Glutamatergic neuron (in vitro differentiated cells): ENCODE results near the gene CDK8. TPM values are rescaled to one million over a fixed set of nuclear protein-coding genes. Genes with fewer than 3 reads are reported as not detected.

ENCODE experiments used
- DNase-seq: peaks from one replicate; pipeline ENCODE4 v3.0.0; 2022
- H3K27ac Mint-ChIP-seq: one replicate; pipeline ENCODE4 v1.8.0; 2020; ENCODE audit warnings: mild to moderate bottlenecking, mixed read lengths, inconsistent platforms; ENCODE audit not compliant: unreplicated experiment
- H3K27me3 Mint-ChIP-seq: one replicate; pipeline ENCODE4 v1.8.0; 2020; ENCODE audit warnings: mild to moderate bottlenecking, moderate library complexity, mixed read lengths, inconsistent platforms; ENCODE audit not compliant: unreplicated experiment
- H3K36me3 Mint-ChIP-seq: one replicate; pipeline ENCODE4 v1.8.0; 2020; ENCODE audit warnings: mild to moderate bottlenecking, mixed read lengths, inconsistent platforms; ENCODE audit not compliant: unreplicated experiment
- H3K4me1 Mint-ChIP-seq: one replicate; pipeline ENCODE4 v1.8.0; 2020; ENCODE audit warnings: mild to moderate bottlenecking, low read depth, mixed read lengths, inconsistent platforms; ENCODE audit not compliant: unreplicated experiment
- H3K4me3 Mint-ChIP-seq: one replicate; pipeline ENCODE4 v1.8.0; 2020; ENCODE audit warnings: mild to moderate bottlenecking, mixed read lengths, inconsistent platforms; ENCODE audit not compliant: unreplicated experiment
- H3K9me3 Mint-ChIP-seq: one replicate; pipeline ENCODE4 v1.8.0; 2020; ENCODE audit warnings: mild to moderate bottlenecking, moderate library complexity, mixed read lengths, inconsistent platforms; ENCODE audit not compliant: unreplicated experiment
- total RNA-seq: library from RNA; stranded (reverse); fragmentation: NEBNext Ultra II Directional; extraction: Animal tissue kit (Norgen Biotek cat#: 25700); gene quantifications from one replicate; pipeline ENCODE4 v1.2.1, GENCODE V29; 2021; ENCODE audit not compliant: unreplicated experiment
- TF ChIP-seq, protein P1 (sequence below): fragments of 200-600 bp; sonication (generic); IDR thresholded peaks from one replicate; pipeline ENCODE4 v1.5.0; 2021; ENCODE audit not compliant: partially characterized antibody, unreplicated experiment

Gene CDK8
- total RNA-seq, 1 donor from 2014 or later = 27.9 TPM

DNA sequence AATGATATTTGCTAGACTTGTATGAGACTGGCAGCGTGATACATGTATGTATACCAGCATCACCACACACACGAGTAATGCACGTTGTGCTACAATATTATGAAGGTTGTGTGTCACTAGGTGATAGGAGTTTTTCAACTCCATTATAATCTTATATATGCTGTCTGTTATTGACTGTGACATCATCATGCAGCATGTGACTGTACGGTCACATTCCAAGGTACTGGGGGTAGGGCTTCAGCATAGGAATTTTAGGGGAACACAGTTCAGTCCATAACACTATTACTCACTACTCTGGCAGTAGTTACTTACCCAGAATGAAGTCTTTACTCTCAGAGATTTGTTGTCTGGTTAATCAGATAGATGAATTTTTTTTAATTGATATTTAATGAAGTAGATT lies 91.1 kb downstream of the CDK8 start:
- no peaks in the 10 kb centered on the region for H3K9me3 Mint-ChIP-seq
- no peak for DNase-seq
- no peaks in the 10 kb centered on the region for H3K4me1 Mint-ChIP-seq
- H3K27ac Mint-ChIP-seq = no peak overlapping the region
- H3K4me3 Mint-ChIP-seq = no peak overlapping the region
- no peaks in the 10 kb centered on the region for H3K36me3 Mint-ChIP-seq
- TF ChIP-seq, protein P1, sequence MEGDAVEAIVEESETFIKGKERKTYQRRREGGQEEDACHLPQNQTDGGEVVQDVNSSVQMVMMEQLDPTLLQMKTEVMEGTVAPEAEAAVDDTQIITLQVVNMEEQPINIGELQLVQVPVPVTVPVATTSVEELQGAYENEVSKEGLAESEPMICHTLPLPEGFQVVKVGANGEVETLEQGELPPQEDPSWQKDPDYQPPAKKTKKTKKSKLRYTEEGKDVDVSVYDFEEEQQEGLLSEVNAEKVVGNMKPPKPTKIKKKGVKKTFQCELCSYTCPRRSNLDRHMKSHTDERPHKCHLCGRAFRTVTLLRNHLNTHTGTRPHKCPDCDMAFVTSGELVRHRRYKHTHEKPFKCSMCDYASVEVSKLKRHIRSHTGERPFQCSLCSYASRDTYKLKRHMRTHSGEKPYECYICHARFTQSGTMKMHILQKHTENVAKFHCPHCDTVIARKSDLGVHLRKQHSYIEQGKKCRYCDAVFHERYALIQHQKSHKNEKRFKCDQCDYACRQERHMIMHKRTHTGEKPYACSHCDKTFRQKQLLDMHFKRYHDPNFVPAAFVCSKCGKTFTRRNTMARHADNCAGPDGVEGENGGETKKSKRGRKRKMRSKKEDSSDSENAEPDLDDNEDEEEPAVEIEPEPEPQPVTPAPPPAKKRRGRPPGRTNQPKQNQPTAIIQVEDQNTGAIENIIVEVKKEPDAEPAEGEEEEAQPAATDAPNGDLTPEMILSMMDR = no peak
- no peaks in the 10 kb centered on the region for H3K27me3 Mint-ChIP-seq

GRCh38 chr13:26348966-26349365 lies 95.0 kb downstream of the CDK8 start:
- Mint-ChIP-seq H3K27ac (no peak overlapping the region), H3K36me3 (no peaks in the 10 kb centered on the region), H3K4me3 (no peak overlapping the region), H3K4me1 (no peaks in the 10 kb centered on the region), H3K9me3 (no peaks in the 10 kb centered on the region), H3K27me3 (no peaks in the 10 kb centered on the region)
- no peak for DNase-seq
- TF ChIP-seq, protein P1 = no peak

- H3K27me3 Mint-ChIP-seq = no peaks in the 10 kb centered on the region
- TF ChIP-seq, protein P1 = no peak
- H3K4me3 Mint-ChIP-seq = no peak overlapping the region
- H3K9me3 Mint-ChIP-seq = no peaks in the 10 kb centered on the region
- H3K36me3 Mint-ChIP-seq = no peaks in the 10 kb centered on the region
- DNase-seq = no peak
- peaks cover 2% of the 10 kb centered on the region for H3K4me1 Mint-ChIP-seq
- H3K27ac Mint-ChIP-seq = no peak overlapping the region
Observed at GRCh38 chr13:26362261-26362660, 108.3 kb downstream of the CDK8 start.

- DNase-seq = no peak
- H3K36me3 Mint-ChIP-seq = no peaks in the 10 kb centered on the region
- H3K27me3 Mint-ChIP-seq = no peaks in the 10 kb centered on the region
Observed at GRCh38 chr13:26370553-26370952, 116.6 kb downstream of the CDK8 start.

DNA sequence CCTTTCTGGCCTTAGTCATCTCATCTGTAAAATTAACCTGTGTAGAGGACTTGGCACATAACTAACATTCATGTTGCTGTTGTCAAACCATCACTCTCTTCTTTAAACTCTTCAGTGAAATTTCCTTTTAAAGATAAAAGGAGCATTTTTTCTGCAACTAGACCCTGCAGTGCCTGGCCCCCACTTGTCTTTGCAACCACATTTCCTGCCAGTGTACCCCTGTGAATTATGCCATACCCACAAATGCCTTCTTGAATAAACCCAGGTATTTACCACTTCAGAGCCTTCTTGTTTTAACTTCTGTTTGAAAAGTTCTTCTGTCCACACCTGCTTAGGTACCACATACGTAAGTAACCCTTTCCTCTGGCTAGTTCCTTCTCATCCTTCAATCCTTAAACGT lies 118.8 kb downstream of the CDK8 start:
- Mint-ChIP-seq H3K9me3 (no peaks in the 10 kb centered on the region), H3K27me3 (no peaks in the 10 kb centered on the region), H3K27ac (no peak overlapping the region), H3K4me3 (no peak overlapping the region), H3K36me3 (no peaks in the 10 kb centered on the region), H3K4me1 (no peaks in the 10 kb centered on the region)
- no peak for DNase-seq
- TF ChIP-seq, protein P1 = no peak

More at GRCh38 chr13:26370553-26370952, 116.6 kb downstream of the CDK8 start:
- H3K27ac Mint-ChIP-seq = no peak overlapping the region
- H3K4me1 Mint-ChIP-seq = no peaks in the 10 kb centered on the region
- H3K4me3 Mint-ChIP-seq = no peak overlapping the region
- TF ChIP-seq, protein P1 = no peak
- H3K9me3 Mint-ChIP-seq = no peaks in the 10 kb centered on the region
